OCI-LY7 (cell line): Measurements from ENCODE around the gene MYH11.

ENCODE experiments used
- EZH2phosphoT487 ChIP-seq: fragments of 200-600 bp; sonication (generic); IDR thresholded peaks from 2 replicates; pipeline ENCODE4 v1.6.1; 2018; ENCODE audit warnings: low read depth, borderline replicate concordance, mild to moderate bottlenecking, mixed run types, antibody characterized with exemption, low read length, moderate library complexity, mixed read lengths
- TF ChIP-seq, protein P1 (sequence below): fragments of 200-600 bp; sonication (generic); conservative IDR thresholded peaks from 2 replicates; pipeline ENCODE4 v1.5.1; 2014; ENCODE audit warnings: mild to moderate bottlenecking, antibody characterized with exemption, low read length, moderate library complexity, mixed read lengths

DNA sequence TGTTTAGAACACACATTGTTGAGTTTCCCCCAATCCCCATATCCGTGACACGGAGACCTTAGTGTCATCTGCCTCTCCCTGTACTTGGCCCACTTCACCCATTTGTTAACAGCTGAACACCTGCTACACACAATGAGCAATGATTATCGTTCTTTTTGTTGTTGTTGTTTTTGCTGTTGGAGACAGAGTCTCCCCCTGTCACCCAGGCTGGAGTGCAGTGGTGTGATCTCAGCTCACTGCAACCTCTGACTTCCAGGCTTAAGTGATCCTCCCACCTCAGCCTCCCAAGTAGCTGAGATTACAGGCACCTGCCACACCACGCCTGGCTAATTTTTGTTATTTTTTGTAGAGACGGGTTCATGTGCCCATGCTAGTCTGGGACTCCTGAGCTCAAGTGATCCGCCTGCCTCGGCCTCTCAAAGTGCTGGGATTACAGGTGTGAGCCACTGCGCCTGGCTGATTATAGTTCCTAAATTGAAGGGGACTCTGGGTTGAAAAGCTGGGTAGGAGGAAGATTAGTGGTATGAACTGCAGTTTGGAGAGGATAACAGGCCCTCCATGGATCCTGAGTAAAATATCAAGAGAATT, 185.2 kb downstream of the MYH11 start:
- TF ChIP-seq, protein P1, sequence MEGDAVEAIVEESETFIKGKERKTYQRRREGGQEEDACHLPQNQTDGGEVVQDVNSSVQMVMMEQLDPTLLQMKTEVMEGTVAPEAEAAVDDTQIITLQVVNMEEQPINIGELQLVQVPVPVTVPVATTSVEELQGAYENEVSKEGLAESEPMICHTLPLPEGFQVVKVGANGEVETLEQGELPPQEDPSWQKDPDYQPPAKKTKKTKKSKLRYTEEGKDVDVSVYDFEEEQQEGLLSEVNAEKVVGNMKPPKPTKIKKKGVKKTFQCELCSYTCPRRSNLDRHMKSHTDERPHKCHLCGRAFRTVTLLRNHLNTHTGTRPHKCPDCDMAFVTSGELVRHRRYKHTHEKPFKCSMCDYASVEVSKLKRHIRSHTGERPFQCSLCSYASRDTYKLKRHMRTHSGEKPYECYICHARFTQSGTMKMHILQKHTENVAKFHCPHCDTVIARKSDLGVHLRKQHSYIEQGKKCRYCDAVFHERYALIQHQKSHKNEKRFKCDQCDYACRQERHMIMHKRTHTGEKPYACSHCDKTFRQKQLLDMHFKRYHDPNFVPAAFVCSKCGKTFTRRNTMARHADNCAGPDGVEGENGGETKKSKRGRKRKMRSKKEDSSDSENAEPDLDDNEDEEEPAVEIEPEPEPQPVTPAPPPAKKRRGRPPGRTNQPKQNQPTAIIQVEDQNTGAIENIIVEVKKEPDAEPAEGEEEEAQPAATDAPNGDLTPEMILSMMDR = no peak
- TF ChIP-seq EZH2phosphoT487 = no peak
